SK-N-SH (cell line): Measurements from ENCODE around the gene KRT84. TPM values are rescaled to one million over a fixed set of nuclear protein-coding genes. Genes with fewer than 3 reads are reported as not detected.

Experiments used
- CTCF ChIA-PET: fragments of 300-600, 350-600 bp; formaldehyde crosslinking; extraction: SDS; loops from one replicate; lab custom pipeline; 2021; lab: Yijun Ruan, JAX
- POLR2A ChIA-PET: fragments of 350-600 bp; sonication (Branson Sonifier 250); formaldehyde crosslinking; extraction: SDS; loops from one replicate; lab custom pipeline; 2020; ENCODE audit warnings: antibody characterized with exemption, inconsistent platforms; lab: Yijun Ruan, JAX
- DNase-seq: peaks from one replicate; pipeline ENCODE4 v3.0.0; 2012
- H2AFZ ChIP-seq: fragments of 200-600 bp; sonication (generic); 2 replicates; pipeline ENCODE4 v1.8.1; 2016; ENCODE audit warnings: antibody characterized with exemption, mild to moderate bottlenecking, low read depth
- H3F3A ChIP-seq: fragments of 200-600 bp; sonication (generic); replicated peaks from 2 replicates; pipeline ENCODE3; 2016; ENCODE audit warnings: antibody characterized with exemption, mild to moderate bottlenecking; ENCODE audit not compliant: insufficient read depth
- H3K27ac ChIP-seq, 2 experiments: fragments of 200-500 bp in 1 of 2; fragments of 200-600 bp in 1 of 2; sonication (Bioruptor generic) in 1 of 2; sonication (generic), shearing (Covaris generic) in 1 of 2; 2 replicates each; pipeline versions ENCODE4 v1.5.1 to v1.6.1; 2014 to 2016; ENCODE audit warnings: low read depth in 2 of 2, inconsistent platforms in 1 of 2, low read length in 1 of 2, mild to moderate bottlenecking in 1 of 2, mixed read lengths in 1 of 2
- H3K27me3 ChIP-seq: fragments of 200-600 bp; sonication (generic), shearing (Covaris generic); 2 replicates; pipeline ENCODE4 v1.6.1; 2016; ENCODE audit warnings: mixed run types; ENCODE audit not compliant: insufficient read depth
- H3K36me3 ChIP-seq, 2 experiments: fragments of 200-500 bp in 1 of 2; fragments of 200-600 bp in 1 of 2; sonication (Bioruptor generic) in 1 of 2; sonication (generic) in 1 of 2; replicated peaks in 1 of 2; 2 replicates each; pipeline versions ENCODE3 to v1.5.1; 2014 to 2016; ENCODE audit warnings: low read length in 1 of 2, mild to moderate bottlenecking in 1 of 2; ENCODE audit not compliant: insufficient read depth in 2 of 2, control insufficient read depth in 1 of 2
- H3K4me1 ChIP-seq, 2 experiments: fragments of 200-500 bp in 1 of 2; fragments of 200-600 bp in 1 of 2; sonication (Bioruptor generic) in 1 of 2; sonication (generic), shearing (Covaris generic) in 1 of 2; 2 replicates each; pipeline versions ENCODE4 v1.5.1 to v1.6.1; 2014 to 2016; ENCODE audit warnings: low read depth in 1 of 2, low read length in 1 of 2, mixed run types in 1 of 2; ENCODE audit not compliant: insufficient read depth in 2 of 2, control insufficient read depth in 1 of 2
- H3K4me2 ChIP-seq: fragments of 200-600 bp; sonication (generic), shearing (Covaris generic); 2 replicates; pipeline ENCODE4 v1.6.1; 2017; ENCODE audit warnings: mixed run types
- H3K4me3 ChIP-seq, 2 experiments: fragments of 200-500 bp in 1 of 2; fragments of 200-600 bp in 1 of 2; sonication (Bioruptor generic) in 1 of 2; sonication (generic), shearing (Covaris generic) in 1 of 2; 2 replicates each; pipeline versions ENCODE4 v1.5.1 to v1.8.1; 2014 to 2016; ENCODE audit warnings: low read depth in 2 of 2, inconsistent platforms in 1 of 2, low read length in 1 of 2, mild to moderate bottlenecking in 1 of 2, mixed read lengths in 1 of 2, moderate library complexity in 1 of 2
- H3K79me2 ChIP-seq: fragments of 200-600 bp; sonication (generic); 2 replicates; pipeline ENCODE4 v1.8.1; 2017; ENCODE audit warnings: mild to moderate bottlenecking; ENCODE audit not compliant: insufficient read depth
- H3K9ac ChIP-seq: fragments of 200-600 bp; sonication (generic); 2 replicates; pipeline ENCODE4 v1.6.1; 2017; ENCODE audit warnings: mixed run types
- H3K9me2 ChIP-seq: fragments of 200-600 bp; sonication (generic); 2 replicates; pipeline ENCODE4 v1.6.1; 2017; ENCODE audit warnings: mixed run types
- H3K9me3 ChIP-seq: fragments of 200-600 bp; sonication (generic); 2 replicates; pipeline ENCODE4 v1.6.1; 2017; ENCODE audit warnings: mixed run types, mild to moderate bottlenecking, moderate library complexity
- H4K20me1 ChIP-seq: fragments of 200-600 bp; sonication (generic); 2 replicates; pipeline ENCODE4 v1.6.1; 2017; ENCODE audit warnings: mild to moderate bottlenecking, mixed run types; ENCODE audit not compliant: insufficient read depth
- CHD2 ChIP-seq: fragments of 150-350 bp; IDR thresholded peaks from 2 replicates; pipeline ENCODE4 v1.6.1; 2018; ENCODE audit warnings: low read length; ENCODE audit not compliant: partially characterized antibody
- ELF1 ChIP-seq: IDR thresholded peaks from 2 replicates; pipeline ENCODE4 v1.4.0; 2012
- FOXJ3 ChIP-seq: sonication (generic); formaldehyde crosslinking; IDR thresholded peaks from 2 replicates; pipeline ENCODE4 v1.5.1; 2020; ENCODE audit warnings: mild to moderate bottlenecking, missing genetic modification reagents
- FOXM1 ChIP-seq: IDR thresholded peaks from 2 replicates; pipeline ENCODE4 v1.4.0; 2012; ENCODE audit warnings: low read depth, mild to moderate bottlenecking
- GABPA ChIP-seq: IDR thresholded peaks from 2 replicates; pipeline ENCODE4 v1.4.0; 2012; ENCODE audit warnings: low read depth, mild to moderate bottlenecking
- MEF2A ChIP-seq: IDR thresholded peaks from 2 replicates; pipeline ENCODE4 v1.4.0; 2012; ENCODE audit warnings: low read depth, borderline replicate concordance
- MXI1 ChIP-seq: IDR thresholded peaks from 2 replicates; pipeline ENCODE4 v1.6.1; 2012; ENCODE audit warnings: mild to moderate bottlenecking, low read depth, low read length, improper control_type of control experiment
- POLR2AphosphoS5 ChIP-seq: IDR thresholded peaks from 2 replicates; pipeline ENCODE4 v1.6.1; 2012; ENCODE audit warnings: low read depth, low read length
- RCOR1 ChIP-seq: fragments of 150-350 bp; IDR thresholded peaks from 2 replicates; pipeline ENCODE4 v1.6.1; 2017; ENCODE audit warnings: antibody characterized with exemption, low read length
- RFX5 ChIP-seq: IDR thresholded peaks from 2 replicates; pipeline ENCODE4 v1.6.1; 2012; ENCODE audit warnings: mild to moderate bottlenecking, improper control_type of control experiment, low read length
- RXRA ChIP-seq: IDR thresholded peaks from 2 replicates; pipeline ENCODE4 v1.4.0; 2012; ENCODE audit warnings: low read depth, mild to moderate bottlenecking, borderline replicate concordance
- SMC3 ChIP-seq: IDR thresholded peaks from 2 replicates; pipeline ENCODE4 v1.6.1; 2012; ENCODE audit warnings: low read depth, low read length, improper control_type of control experiment
- TAF1 ChIP-seq: IDR thresholded peaks from 2 replicates; pipeline ENCODE4 v1.6.1; 2012; ENCODE audit warnings: low read depth, mild to moderate bottlenecking, low read length, moderate library complexity, borderline replicate concordance
- TCF12 ChIP-seq: IDR thresholded peaks from 2 replicates; pipeline ENCODE4 v1.4.0; 2012
- TEAD4 ChIP-seq: IDR thresholded peaks from 2 replicates; pipeline ENCODE4 v1.4.0; 2012; ENCODE audit warnings: mild to moderate bottlenecking, borderline replicate concordance; ENCODE audit not compliant: insufficient read depth
- WGBS: methylation state at CpG from one replicate; pipeline ENCODE4 v1.1.6; 2017; ENCODE audit warnings: low lambda C conversion rate; 5-methylcytosine and 5-hydroxymethylcytosine counted together
- polyA plus RNA-seq, 3 experiments: library from polyadenylated mRNA; depleted of rRNA; stranded (reverse); fragments of >200 nt; gene quantifications; 2 replicates each; pipeline ENCODE4 v1.2.3, GENCODE V29; 2012
- TF ChIP-seq, protein P1 (sequence below): IDR thresholded peaks from 2 replicates; pipeline ENCODE4 v1.4.0; 2012; ENCODE audit warnings: low read depth, borderline replicate concordance
- TF ChIP-seq, protein P2 (sequence below): fragments of 150-350 bp; IDR thresholded peaks from 2 replicates; pipeline ENCODE4 v1.6.1; 2016; ENCODE audit warnings: mild to moderate bottlenecking, low read depth, low read length
- TF ChIP-seq, protein P3 (sequence below): IDR thresholded peaks from 2 replicates; pipeline ENCODE4 v1.4.0; 2012; ENCODE audit warnings: low read depth, borderline replicate concordance
- TF ChIP-seq, protein P4 (sequence below): fragments of 150-350 bp; IDR thresholded peaks from 2 replicates; pipeline ENCODE4 v1.6.1; 2017; ENCODE audit warnings: antibody characterized with exemption, low read length, low read depth, borderline replicate concordance
- TF ChIP-seq, protein P5 (sequence below): IDR thresholded peaks from 2 replicates; pipeline ENCODE4 v1.4.0; 2012; ENCODE audit warnings: low read depth

KRT84 gene, protein sequence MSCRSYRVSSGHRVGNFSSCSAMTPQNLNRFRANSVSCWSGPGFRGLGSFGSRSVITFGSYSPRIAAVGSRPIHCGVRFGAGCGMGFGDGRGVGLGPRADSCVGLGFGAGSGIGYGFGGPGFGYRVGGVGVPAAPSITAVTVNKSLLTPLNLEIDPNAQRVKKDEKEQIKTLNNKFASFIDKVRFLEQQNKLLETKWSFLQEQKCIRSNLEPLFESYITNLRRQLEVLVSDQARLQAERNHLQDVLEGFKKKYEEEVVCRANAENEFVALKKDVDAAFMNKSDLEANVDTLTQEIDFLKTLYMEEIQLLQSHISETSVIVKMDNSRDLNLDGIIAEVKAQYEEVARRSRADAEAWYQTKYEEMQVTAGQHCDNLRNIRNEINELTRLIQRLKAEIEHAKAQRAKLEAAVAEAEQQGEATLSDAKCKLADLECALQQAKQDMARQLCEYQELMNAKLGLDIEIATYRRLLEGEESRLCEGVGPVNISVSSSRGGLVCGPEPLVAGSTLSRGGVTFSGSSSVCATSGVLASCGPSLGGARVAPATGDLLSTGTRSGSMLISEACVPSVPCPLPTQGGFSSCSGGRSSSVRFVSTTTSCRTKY
- polyA plus RNA-seq (2012; rRNA removed) = not detected in 2 replicates
- not detected in 2 replicates for polyA plus RNA-seq (2012; cell fraction: cytosol; rRNA removed)
- polyA plus RNA-seq (2012; cell fraction: nucleus; rRNA removed) = not detected in 2 replicates

DNA sequence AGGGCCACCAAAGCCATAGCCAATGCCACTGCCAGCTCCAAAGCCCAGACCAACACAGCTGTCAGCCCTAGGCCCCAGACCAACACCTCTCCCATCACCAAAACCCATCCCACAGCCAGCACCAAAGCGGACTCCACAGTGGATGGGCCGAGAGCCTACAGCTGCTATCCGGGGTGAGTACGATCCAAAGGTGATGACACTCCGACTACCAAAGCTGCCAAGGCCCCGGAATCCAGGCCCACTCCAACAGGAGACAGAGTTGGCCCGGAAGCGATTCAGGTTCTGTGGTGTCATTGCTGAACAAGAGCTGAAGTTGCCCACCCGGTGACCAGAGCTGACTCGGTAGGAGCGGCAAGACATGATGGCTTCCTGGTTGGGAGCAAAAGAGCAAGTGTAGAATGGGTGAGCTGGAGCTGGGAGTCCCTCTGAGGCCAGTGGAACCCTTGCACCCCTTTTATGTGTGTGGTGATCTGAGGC lies at the start of gene KRT84:
Gene KRT84, minus strand, starts transcription at position 427 of the 477 bp plus-strand sequence. Its CDS starts 67 bp downstream, at position 360.
- Histone ChIP-seq H2AFZ (no peak within 1 kb of the TSS), H3K27me3 (peaks cover 88% of the 10 kb centered on the region), H3K36me3 (no peaks in the 10 kb centered on the region), H3K9ac (no peak within 1 kb of the TSS), H3K9me3 (no peaks in the 10 kb centered on the region), H3K9me2 (no peaks in the 10 kb centered on the region), H3K4me1 (no peaks in the 10 kb centered on the region; a peak in 1 of 4 replicates), H3F3A (no peaks in the 10 kb centered on the region), H3K79me2 (no peaks in the 10 kb centered on the region), H4K20me1 (no peaks in the 10 kb centered on the region), H3K4me3 (no peak within 1 kb of the TSS), H3K4me2 (no peak within 1 kb of the TSS), H3K27ac (no peak within 1 kb of the TSS)
- WGBS = 43% methylated on average over 7 of the region's 11 CpGs
- DNase-seq = no peak
- CTCF ChIA-PET = interaction anchor here (1.6 to 2.9 kb wide), 3 partner anchors 13 to 499 kb away, joined by 8 to 11 read pairs (median 9); no protein-coding TSS in a partner anchor
- TF ChIP-seq RXRA (no peak), TCF12 (no peak), FOXM1 (no peak), FOXJ3 (no peak), GABPA (no peak), MXI1 (no peak), ELF1 (no peak), TAF1 (no peak), SMC3 (no peak), TEAD4 (no peak), POLR2AphosphoS5 (no peak), MEF2A (no peak), RFX5 (no peak), CHD2 (no peak), RCOR1 (no peak)
- TF ChIP-seq, protein P1, sequence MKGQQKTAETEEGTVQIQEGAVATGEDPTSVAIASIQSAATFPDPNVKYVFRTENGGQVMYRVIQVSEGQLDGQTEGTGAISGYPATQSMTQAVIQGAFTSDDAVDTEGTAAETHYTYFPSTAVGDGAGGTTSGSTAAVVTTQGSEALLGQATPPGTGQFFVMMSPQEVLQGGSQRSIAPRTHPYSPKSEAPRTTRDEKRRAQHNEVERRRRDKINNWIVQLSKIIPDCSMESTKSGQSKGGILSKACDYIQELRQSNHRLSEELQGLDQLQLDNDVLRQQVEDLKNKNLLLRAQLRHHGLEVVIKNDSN = no peak
- TF ChIP-seq, protein P2, sequence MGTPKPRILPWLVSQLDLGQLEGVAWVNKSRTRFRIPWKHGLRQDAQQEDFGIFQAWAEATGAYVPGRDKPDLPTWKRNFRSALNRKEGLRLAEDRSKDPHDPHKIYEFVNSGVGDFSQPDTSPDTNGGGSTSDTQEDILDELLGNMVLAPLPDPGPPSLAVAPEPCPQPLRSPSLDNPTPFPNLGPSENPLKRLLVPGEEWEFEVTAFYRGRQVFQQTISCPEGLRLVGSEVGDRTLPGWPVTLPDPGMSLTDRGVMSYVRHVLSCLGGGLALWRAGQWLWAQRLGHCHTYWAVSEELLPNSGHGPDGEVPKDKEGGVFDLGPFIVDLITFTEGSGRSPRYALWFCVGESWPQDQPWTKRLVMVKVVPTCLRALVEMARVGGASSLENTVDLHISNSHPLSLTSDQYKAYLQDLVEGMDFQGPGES = no peak
- TF ChIP-seq, protein P3, sequence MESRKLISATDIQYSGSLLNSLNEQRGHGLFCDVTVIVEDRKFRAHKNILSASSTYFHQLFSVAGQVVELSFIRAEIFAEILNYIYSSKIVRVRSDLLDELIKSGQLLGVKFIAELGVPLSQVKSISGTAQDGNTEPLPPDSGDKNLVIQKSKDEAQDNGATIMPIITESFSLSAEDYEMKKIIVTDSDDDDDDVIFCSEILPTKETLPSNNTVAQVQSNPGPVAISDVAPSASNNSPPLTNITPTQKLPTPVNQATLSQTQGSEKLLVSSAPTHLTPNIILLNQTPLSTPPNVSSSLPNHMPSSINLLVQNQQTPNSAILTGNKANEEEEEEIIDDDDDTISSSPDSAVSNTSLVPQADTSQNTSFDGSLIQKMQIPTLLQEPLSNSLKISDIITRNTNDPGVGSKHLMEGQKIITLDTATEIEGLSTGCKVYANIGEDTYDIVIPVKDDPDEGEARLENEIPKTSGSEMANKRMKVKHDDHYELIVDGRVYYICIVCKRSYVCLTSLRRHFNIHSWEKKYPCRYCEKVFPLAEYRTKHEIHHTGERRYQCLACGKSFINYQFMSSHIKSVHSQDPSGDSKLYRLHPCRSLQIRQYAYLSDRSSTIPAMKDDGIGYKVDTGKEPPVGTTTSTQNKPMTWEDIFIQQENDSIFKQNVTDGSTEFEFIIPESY = no peak
- TF ChIP-seq, protein P4, sequence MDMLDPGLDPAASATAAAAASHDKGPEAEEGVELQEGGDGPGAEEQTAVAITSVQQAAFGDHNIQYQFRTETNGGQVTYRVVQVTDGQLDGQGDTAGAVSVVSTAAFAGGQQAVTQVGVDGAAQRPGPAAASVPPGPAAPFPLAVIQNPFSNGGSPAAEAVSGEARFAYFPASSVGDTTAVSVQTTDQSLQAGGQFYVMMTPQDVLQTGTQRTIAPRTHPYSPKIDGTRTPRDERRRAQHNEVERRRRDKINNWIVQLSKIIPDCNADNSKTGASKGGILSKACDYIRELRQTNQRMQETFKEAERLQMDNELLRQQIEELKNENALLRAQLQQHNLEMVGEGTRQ = no peak
- TF ChIP-seq, protein P5, sequence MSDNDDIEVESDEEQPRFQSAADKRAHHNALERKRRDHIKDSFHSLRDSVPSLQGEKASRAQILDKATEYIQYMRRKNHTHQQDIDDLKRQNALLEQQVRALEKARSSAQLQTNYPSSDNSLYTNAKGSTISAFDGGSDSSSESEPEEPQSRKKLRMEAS = no peak
- POLR2A ChIA-PET = no interaction called here
